HUDEP-2 (cell line): Measurements from ENCODE around the gene ITGB6.

ENCODE experiments used
- DNase-seq, 76 experiments: peaks; one replicate each; lab custom pipeline; 2025; ENCODE audit not compliant: unreplicated experiment in 76 of 76; lab: John Stamatoyannopoulos, UW

The ITGB6 gene

GRCh38 chr2:160222546-160223283, 22.6 kb upstream of the ITGB6 start:
- no peak for DNase-seq

DNA sequence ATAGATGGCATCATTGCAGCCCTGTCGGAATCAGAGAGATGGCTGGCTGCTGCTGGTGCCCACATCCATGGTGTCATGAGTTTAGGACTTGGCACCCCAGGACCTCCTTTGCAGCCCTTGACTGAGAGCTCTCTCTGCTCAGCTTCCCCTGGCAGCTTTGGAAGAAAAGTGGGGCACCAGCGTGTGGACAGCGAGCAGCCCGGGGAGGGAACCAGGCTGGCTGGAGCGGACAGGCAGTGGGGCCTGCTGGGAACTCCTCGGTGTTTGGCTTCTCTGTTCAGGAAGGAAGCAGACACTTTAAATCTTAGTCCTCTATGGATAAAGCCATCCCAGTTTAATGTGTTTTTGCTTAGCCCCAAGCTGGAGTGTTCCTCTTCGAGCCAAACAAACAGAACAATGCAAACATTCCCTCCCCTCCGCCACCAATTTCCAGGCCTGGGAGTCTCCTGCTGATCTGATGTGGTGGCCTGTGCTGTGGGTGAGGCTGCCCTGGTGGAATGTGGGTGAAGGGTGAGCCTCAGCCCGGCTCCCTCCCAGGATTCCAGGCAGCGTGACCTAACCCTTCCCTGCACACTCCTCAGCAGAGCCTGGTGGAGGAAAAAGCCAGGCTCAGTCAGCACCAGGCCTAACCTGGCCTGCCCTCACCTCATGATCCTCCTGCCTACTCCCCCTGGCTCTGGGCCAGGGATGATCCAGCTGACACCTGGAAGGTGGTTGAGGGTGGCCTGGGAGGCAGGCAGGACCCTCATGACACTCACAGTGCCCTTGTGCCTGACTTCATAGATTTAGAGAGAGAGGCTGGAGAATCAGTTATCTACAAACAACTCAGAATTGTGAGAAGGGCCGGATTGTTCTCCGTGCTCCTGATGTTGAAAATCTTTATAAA, 21.6 kb upstream of the ITGB6 start:
- no peak for DNase-seq

DNA sequence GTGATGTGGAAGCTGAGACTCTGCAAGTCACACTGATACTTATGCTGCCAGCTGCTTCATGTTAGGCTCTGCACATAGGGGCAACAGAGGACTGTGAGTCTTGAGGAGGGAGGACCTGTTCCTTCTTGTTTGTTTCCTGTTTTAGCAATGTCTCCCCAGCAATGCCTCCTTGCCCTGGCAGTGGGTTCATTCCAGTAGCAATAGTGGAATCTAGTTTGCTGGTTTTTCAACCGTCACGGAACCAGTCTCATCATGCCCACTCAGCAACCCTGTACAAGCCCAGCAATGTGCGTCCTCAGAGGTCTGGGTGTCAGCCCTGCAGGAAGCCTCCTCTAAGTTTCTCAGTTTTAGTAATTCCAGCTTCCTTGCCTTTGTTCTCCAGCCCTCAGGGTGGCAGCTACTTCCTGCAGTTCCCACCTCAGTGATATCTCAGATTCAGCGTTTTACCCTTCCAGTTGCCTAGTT, 20.5 kb upstream of the ITGB6 start:
- DNase-seq, result no peak

DNA sequence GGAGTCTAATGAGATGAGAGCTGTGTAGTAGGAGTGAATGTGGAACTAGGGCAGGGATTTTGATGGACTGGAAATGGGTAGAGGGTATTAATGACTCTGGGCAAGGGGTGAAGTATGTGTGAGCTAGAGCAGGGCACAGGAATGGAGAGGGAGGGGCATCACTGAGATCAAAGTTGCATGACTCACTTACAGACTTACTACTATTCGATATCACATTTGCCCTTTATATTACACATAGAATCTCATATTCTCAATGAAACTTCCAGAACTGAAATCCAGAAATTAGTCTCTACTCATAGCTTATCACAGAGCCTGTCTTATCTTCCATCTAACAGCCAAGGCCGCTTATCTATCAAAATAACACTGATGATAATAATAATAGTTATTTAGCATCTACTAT, 20.0 kb upstream of the ITGB6 start:
- DNase-seq, result no peak

DNA sequence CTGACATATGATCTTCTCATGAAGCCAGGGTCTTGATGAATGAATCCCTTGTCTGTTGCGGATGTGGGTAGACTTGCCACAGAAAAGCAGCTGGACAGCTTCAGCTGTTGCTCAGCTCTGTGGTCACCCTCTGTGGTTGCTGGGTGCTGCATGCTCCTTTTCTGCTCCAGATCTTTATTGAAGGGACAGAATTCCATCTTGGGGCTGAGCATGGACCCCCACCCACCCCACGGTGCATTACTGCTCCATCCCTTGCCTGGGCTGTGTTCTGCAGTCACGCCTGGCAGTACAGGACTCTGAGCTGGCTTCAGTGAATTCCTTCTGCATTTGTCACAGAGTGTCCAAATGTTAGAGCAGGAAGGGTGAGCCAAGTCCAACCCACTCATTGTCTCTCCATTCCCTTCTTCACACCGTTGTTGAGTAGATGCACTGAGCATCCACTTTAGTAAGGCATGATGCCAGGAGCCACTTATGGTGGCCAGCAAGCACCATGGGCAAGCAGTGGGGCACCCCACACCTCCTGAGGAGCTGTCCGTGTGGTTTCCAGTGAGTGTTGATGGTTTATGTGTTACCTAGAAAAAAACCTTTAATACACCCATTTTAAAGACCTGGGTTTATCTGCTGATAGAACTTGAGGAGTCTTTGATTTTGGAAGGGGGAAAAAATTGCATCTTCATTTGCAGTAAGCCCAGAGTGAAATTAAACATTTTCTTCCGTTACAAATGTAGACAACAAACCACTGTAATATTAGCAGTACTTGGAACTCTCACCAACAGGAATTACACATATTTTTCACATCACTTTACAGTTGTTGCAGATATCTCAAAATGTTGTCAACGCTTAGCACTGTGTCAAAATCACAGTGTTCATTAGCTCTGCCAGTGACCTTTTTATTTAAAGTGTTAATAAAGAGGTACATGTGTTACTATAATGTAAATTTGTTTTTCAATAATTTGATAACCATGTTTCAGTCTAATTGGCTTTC, 14.7 kb upstream of the ITGB6 start:
- no peak for DNase-seq

- DNase-seq, result no peak
Measured at GRCh38 chr2:160213511-160213910, 13.4 kb upstream of the ITGB6 start.

GRCh38 chr2:160210599-160211138, 10.6 kb upstream of the ITGB6 start:
- peak in 53 of 76 experiments; percentile 1 to 69 (median 24) for DNase-seq

- DNase-seq, result no peak
Measured at GRCh38 chr2:160209516-160209856, 9.4 kb upstream of the ITGB6 start.

- DNase-seq, result no peak
Measured at GRCh38 chr2:160208655-160209515, 8.8 kb upstream of the ITGB6 start.

DNA sequence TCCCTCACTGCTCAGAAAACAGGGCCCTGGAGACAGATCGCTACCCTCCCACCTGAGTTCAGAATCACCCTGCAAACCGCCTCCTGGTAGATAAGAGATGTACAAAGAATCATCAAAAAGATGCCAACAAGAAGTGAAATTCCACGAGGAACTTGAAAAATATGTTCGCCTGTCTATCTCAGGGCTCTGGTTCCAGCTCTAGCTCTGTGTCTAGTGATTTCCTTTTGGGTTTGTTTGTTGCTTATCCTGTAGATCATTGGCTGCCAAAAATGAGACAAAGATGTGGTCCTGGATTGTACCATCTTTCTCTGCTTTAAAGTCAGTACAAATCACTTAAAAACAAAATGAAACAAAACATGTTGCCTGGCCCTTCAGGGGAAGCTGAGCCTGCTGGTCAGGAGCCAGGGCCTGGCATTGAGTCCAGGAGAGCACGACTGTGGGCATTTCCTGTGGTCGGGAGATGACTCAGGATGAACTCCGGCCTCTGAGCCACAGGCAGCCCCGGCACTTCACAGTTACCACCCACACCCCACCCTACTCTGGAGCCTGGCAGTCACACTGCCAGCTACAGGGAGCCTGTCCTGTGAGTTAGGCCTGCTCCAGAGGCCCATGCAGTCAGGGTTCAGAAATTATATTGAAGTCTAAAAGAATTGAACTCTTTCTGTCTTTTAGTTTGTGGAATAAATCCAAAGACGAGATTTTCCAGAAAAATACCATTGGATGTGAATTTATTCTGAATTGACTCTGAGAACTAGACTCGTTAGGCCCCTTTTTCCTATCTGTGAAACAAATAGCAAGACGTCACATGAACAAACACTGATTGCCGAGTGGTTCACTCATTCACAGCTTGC, 8.0 kb upstream of the ITGB6 start:
- DNase-seq, result peak in 20 of 76 experiments; percentile 1 to 34 (median 12)

- no peak for DNase-seq
Measured at GRCh38 chr2:160207271-160207670, 7.2 kb upstream of the ITGB6 start.

DNA sequence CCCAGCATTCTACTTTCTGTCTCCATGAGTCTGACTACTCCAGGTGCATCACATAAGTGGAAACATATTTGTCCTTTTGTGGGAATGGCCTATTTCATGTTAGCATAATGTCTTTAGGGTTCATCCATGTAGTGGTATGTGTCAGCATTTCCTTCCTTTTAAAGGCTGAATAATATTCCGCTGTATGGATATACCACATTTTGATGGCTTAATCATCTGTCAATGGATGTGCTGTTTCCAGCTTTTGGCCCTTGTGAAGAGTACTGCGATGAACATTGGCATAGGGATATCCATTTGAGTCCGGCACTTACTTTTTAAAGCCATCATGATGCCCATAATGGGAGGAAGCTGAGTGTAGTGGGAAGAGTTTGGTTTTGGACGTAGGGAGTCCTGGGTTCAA, 6.4 kb upstream of the ITGB6 start:
- no peak for DNase-seq

DNA sequence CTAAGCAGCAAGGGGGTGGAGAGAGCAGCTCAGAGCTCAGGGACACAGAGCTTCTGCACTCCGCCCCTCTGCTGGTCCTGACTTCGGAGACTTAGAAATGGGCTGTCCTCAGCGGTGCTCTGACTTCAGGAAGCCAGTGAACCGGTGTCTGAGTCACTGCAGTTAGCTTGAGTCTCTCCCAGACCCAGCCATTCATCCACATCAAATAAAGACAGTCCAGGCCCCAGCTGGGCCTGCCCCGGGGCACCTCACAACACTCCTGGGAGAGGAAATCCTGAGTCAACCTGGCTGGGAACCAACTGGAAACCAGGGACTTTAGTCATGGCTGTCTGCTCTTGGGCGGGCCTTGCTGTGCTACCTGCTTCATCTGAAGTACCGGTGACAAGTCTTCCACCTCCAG, 5.4 kb upstream of the ITGB6 start:
- no peak for DNase-seq

GRCh38 chr2:160203422-160203821, 3.4 kb upstream of the ITGB6 start:
- DNase-seq, result no peak

DNA sequence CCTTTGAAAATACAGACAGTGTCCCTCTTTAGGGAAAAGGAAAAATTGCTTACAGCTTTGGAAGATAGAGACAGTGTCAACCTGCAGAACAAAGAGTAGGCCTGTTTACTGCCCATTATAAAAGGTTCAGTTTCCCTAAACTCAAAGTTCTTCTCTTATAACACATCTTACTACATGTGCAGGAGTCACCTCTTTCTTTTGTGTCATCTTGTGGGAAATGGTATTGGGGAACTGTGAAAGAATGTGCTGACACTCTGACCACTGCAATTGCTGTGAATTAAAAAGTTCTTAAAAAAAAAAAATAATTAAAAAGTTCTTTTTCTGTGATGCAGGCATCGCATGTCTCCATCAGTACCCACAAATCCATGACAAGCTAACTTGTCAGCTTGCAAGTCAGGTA, 2.9 kb upstream of the ITGB6 start:
- no peak for DNase-seq

GRCh38 chr2:160201849-160202539, 1.9 kb upstream of the ITGB6 start:
- no peak for DNase-seq

GRCh38 chr2:160200921-160201320, 849 bp upstream of the ITGB6 start:
- no peak for DNase-seq

- DNase-seq, result no peak
Measured at GRCh38 chr2:160199053-160199452, 1.0 kb downstream of the ITGB6 start.
